GM21526 (cell line): Measurements from ENCODE around the gene ST6GALNAC2.
"Not testable (repeated sequence)": the region's sequence is repeated elsewhere in the genome, so short reads cannot be mapped to it uniquely, and the experiment has no call there.

Experiments
- ATAC-seq: cut with Tn5 transposase; IDR thresholded peaks from one replicate; pipeline ENCODE4 v1.9.1; 2021; ENCODE audit warnings: moderate library complexity; ENCODE audit not compliant: unreplicated experiment, low FRiP score

Gene ST6GALNAC2

DNA sequence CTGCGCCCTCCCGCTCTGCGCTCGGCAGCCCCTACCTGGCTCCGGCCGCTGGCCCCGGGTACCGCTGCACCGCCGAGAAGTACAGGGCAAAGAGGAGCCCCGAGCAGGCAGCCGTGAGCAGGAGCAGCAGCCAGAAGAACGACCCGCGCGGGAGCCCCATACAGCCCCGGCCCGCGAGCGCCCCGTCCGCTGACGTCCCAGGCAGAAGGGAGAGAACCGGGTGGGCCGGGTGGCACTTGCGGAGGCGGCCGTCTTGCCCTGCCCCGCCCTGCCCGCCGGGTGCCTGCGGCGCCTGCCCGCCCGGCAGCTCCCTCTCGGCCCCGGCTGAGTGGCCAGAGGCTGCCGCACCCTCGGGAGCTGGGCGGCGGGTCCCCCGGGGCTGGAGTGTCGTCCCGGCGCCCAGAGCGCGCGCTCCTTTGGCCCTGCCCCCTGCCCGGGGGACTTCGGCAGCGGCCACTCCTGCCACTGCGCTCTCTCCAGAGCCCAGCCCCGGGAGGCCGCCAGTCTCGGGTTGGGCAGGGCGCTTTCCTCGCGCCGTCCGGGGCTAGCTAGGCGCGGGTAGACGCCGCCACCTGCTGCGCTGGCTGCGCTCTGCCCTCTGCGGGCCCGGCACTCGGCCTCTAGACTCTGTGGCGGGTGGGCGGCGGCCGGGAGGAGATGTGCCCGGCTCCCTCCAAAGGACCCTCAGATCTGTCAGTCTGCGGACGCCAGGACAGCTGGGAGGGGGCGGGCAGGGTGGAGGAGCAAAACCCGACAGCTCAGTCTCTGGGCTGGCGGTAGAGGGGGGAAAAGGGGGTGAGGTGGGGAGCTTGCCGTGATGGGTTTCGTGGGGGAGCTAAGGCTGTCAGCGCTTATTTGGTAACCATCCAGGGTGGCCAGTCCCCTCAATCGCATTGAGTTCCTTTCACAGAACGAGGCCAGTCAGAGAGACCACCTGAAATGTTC is at the start of gene ST6GALNAC2:
Gene ST6GALNAC2, minus strand, starts transcription at position 212 of the 945 bp plus-strand sequence. Its CDS starts 52 bp downstream, at position 160.
- ATAC-seq: no peak

GRCh38 chr17:76635039-76635438 is 49.4 kb upstream of the ST6GALNAC2 start:
- no peak for ATAC-seq

DNA sequence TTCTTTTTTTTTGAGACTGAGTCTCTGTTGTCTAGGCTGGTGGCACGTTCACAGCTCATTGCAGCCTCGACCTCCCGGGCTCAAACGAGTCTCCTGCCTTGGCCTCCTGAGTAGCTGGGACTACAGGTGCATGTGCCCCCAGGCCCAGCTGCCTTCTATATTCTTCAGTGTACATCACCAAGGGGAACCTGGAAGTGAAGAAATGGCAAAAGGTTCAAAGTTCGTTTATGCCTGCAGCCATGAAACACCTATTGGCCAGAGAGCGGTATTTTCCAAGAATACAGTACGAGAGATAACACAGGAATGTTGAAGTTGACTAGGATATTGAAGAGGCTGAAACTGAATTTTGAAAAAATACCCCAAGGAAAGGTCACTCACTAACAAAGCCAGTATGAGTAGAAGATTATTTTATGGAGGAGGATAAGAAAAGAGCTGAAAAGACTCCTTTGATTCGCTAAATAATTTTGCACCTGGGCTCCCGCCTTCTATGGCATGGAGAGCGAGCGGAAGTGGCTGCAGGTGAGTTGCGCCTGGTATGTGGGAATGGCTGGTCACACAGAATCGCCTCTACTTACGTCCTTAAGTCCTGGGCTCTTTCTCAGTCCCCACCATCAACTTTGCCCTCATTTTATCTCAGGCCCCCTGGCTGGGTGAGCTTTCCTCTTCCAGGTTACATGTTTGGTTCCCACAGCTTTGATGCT is 48.1 kb upstream of the ST6GALNAC2 start:
- no peak for ATAC-seq

DNA sequence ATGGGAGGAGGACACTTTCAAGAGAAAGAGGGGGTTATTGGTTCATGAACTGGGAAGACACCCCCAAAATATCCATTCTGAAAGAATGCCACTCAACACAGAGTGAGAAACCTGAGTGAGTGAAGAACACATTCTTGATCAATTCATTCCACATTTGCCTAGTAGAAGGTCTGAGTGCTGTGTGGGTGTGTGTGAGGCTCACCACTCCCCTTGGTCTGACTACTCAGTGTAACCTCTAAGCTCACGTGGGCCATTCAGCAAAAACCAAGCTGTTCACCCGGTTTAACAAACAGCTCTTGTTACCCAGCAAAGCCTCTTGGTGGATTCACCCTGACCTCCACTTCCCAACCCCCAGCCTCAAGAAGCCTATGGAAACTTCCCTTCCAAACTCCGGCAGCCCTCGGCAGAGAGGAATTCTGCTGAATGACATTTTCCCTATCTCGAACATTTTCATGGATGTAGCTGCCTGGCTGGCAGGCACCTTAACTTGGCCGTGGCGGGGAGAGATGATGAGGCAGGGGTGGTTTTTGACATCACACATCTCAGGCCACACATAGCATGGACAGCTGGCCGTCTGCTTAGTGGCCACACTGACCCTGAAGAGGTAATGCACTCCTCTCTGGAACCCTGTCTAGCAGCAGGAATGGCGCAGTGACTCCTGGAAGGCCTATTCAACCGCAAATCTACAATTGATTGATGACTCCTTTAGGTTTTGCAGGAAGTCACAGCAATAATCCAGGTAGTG is 46.3 kb upstream of the ST6GALNAC2 start:
- ATAC-seq: no peak

DNA sequence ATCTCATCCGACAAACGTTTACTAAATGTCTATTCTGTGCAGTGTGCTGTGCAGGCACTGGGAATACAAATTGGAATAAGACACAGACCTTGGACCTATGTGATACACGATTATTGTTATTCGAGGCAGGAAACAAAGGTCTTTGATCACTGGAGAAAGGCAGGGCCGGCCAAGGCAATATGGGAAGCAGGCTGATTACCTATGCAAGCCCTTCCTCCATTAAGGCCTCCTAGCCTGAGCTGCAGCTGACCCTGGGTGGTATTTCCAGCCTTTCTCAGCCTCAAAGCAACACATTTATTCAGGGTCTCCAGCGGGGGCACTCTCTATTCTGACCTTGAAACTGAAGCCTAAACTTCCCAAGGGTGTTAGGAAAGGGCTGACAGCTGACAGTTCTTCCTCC is 44.5 kb upstream of the ST6GALNAC2 start:
- ATAC-seq: no peak

DNA sequence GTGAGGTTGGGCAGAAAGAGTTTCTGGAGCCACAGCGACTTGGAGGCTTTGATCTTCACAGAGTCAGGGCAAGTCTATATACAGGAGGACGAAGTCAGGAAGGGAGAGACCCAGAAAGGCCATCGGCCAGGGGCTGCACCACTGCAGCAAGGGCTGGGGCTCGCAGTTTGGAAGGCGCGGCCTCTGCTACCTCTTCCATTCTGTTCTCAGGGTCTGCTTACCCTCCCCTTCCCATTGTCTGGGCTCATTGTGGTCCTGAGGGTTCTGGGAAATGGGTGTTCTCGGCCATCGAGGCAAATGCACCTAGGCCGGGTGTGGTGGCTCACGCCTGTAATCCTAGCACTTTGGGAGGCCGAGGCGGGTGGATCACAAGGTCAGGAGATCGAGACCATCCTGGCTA is 41.9 kb upstream of the ST6GALNAC2 start:
- ATAC-seq: no peak

GRCh38 chr17:76626442-76626841 is 40.8 kb upstream of the ST6GALNAC2 start:
- no peak for ATAC-seq

DNA sequence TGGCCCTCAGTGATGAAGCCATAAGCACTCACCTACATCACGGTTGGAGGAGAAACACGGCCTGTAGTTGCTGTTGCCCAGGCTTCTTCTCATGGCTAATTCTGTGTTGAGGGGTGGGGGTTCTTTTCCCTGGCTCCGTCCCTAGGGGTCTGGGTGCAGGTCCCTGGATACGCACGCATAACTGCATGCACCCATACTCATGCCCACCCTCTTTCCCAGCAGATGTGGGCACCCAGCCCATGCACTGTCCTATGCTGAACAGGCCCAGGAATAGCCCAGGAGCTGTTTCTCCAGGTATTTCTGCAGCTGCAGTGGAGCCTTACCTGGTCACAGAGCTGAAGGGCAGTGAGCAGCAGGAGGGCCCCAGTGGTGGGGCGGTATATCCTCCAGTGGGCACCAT is 39.8 kb upstream of the ST6GALNAC2 start:
- no peak for ATAC-seq

DNA sequence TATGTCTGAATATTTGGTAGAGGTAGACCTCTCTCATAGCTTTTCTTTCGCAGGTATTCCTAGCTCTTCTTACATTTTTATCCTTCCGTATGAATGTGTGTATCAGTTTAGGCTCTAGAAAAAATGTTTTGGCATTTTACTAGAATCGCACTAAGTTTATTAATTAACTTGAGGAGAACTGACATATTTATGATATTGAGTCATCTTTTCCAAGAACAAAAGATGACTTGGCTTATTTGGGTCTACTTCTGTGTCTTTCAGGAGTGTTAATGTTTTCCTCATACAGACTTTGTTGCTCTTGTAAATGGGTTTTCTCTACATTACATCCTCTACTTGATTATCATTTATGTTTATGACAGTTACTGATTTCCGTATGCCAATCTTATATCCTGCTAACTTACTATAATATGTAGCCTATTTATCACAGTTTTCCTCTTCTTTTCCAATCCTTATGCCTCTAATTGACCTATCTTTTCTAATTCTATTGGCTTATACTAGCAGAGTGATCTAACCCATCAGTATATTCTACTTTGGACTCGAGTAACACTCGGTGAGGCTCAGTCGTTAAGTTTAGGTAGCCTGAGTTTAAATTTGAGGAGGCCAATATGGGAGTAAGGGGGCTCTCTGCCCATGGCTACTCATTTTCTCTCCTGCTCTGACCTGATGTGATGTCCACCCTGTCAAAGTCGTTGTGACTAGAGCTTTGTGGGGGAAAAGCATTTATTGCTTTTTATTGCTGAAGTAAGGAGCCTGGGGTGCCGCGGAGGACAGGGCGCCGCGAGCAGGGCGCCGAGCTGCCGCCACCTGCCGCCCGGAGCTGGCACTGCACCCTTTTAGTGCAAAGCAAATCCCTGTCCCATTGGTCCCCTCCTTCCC is 37.8 kb upstream of the ST6GALNAC2 start:
- no peak for ATAC-seq

DNA sequence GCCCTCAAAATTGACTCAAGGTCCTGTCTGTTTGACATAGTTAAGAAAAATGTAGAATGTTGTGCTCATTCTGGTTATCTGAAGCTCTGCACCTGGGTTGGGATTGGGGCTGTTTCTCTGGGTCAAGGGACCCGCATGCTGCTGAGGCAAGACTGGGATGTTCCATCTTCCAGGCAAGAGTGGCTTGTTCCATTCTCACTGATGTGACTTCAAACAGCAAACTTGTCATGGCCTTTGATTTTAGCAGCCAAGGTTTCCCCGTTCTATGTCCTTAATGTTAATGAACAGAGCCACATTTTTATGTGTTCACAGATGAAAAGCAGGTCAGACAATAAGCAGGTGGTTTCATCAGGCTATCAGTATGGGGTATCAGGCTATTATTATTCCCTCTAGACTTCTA is 32.2 kb upstream of the ST6GALNAC2 start:
- no peak for ATAC-seq

DNA sequence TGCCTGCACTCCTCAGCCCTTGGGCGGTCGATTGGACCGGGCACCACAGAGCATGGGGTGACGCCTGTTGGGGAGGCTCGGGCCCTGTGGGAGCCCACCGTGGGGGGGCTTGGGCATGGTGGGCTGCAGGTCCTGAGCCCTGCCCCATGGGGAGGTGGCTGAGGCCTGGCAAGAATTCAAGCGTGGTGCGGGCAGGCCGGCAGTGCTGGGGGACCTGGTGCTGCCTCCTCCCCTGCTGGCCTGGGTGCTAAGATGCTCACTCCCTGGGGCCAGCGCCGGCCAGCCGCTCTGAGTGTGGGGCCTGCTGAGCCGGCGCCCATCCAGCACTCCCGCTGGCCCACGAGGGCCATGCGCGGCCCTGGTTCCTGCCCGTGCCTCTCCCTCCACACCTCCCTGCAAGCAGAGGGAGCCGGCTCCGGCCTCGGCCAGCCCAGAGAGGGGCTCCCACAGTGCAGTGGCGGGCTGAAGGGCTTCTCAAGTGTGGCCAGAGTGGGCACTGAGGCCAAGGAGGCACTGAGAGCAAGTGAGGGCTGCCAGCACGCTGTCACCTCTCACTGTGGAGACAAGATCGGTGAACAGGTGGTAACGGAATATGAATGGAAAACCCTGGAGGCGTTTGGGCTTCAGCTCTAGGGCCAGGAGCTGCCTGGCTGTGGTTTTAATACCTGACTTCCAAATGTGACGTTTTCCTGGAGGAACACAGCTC is 29.4 kb upstream of the ST6GALNAC2 start:
- no peak for ATAC-seq

DNA sequence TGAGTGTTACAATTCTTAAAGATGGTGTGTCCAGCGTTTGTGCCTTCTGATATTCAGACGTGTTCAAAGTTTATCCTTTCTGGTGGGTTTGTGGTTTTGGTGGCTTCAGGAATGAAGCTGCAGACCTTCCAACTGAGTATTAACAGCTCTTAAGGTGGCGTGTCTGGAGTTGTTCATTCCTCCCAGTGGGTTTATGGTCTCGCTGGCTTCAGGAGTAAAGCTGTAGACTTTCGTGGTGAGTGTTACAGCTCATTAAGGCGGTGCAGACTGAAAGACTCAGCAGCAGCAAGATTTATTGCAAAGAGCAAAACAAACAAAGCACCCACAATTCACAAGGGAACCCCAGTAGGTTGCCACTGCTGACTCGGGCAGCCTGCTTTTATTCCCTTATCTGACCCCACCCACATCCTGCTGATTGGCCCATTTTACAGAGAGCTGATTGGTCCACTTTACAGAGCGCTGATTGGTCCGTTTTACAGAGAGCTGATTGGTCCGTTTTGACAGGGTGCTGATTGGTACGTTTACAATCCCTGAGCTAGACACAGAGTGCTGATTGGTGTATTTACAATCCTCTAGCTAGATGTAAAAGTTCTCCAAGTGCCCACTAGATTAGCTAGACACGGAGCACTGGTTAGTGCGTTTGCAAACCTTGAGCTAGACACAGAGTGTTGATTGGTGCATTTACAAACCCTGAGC is 28.6 kb upstream of the ST6GALNAC2 start:
- ATAC-seq: not testable (repeated sequence)

- ATAC-seq: no peak
These were observed 27.6 kb upstream of the ST6GALNAC2 start for GRCh38 chr17:76612977-76613851.

GRCh38 chr17:76612465-76612864 is 26.8 kb upstream of the ST6GALNAC2 start:
- no peak for ATAC-seq

GRCh38 chr17:76611758-76612157 is 26.1 kb upstream of the ST6GALNAC2 start:
- no peak for ATAC-seq

DNA sequence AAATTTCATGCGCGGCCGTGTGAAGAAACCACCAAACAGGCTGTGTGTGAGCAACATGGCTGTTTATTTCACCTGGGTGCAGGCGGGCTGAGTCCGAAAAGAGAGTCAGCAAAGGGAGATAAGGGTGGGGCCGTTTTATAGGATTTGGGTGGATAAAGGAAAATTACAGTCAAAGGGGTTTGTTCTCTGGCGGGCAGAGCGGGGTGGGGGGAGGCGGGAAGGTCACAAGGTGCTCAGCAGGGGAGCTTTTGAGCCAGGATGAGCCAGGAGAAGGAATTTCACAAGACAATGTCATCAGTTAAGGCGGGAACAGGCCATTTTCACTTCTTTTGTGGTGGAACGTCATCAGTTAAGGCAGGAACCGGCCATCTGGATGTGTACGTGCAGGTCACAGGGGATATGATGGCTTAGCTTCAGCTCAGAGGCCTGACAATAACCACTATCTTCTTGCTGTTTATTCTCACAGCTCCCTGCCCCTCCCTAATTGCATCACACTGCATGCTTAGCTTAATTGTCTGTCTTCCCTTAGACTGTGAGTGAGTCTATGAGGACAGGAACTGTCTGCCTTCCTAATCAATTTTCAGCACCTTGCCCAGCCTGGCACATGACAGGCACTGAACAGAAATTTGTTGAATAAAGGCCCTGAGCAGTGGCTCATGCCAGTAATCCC is 25.6 kb upstream of the ST6GALNAC2 start:
- ATAC-seq: not testable (repeated sequence)

DNA sequence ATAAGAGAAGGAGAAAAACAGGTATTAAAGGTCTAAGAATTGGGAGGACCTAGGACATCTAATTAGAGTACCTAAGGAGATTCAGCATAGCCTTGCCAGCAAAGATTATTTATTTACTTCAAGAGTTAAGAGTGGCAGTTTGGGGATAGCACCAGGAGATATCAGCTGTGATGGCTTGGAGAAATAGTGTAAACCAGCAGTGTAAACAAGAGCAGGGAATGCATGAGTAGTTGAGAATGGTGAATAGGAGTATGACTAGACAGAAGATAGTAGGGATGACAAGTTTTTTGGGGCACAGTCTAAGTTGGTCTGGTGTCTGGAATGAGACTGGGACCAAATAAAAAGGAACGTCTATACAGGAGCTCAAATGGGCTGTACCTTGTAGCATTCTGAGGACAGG is 21.0 kb upstream of the ST6GALNAC2 start:
- not testable (repeated sequence) for ATAC-seq
